Measurements from ENCODE around the gene COPRS. TPM values are rescaled to one million over a fixed set of nuclear protein-coding genes. Genes with fewer than 3 reads are reported as not detected.

The COPRS gene, protein sequence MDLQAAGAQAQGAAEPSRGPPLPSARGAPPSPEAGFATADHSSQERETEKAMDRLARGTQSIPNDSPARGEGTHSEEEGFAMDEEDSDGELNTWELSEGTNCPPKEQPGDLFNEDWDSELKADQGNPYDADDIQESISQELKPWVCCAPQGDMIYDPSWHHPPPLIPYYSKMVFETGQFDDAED
- 52.5 TPM for total RNA-seq
- long read RNA-seq, transcript COPRS-201 (4 exons, 968 nt) = major isoform, 45 of 50 reads
- long read RNA-seq, partial matches to known transcripts = 0 of 50 reads
- long read RNA-seq, other reads (novel, unspliced or antisense) = 5 of 50 reads

DNA sequence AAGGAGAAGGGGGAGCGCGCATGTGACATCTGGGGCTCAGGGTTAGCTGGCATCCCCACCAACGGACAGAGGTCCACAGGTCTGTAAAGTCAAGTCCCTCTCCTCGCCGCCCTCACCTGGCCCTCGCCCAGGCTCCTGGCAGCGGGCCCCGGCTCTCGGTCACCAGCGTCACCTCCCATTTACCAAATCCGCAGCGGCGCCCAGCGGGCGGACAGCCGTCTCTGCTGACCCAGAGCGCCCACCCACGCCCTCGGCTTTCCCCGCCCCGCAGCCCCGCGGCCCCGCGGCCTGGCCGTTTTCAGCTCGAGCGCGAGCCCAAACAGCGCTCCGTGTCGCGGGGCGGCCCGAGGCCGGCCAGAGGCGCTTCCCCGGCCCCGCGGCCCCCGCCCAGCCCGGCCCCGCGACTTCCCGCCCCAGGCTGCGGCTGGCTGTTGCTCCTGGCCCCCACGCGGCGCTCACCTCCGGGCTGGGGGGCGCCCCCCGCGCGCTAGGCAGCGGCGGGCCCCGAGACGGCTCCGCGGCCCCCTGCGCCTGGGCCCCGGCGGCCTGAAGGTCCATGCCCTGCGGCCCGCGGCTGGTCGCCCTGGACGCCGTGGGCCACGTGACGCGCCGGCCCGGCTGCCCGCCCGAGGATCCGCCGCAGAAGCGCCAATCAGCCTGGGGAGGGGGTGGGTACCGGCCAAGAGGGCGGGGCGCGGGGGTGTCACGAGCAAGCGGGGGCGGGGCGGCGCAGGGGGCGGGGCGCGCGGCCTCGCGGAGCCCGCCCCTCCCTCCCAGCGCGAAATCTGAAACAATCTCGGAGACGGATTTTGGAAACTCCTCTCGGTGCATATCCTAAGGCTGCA, at the start of gene COPRS:
TSS of gene COPRS (minus strand) at position 603 of the 845 bp plus-strand sequence. CDS start at position 558, 45 bp downstream.
- Histone ChIP-seq H3K36me3 (peaks cover 26% of the 10 kb centered on the region), H3K27me3 (ENCODE audit: low read depth) (no peaks in the 10 kb centered on the region), H3K4me3 (peak within 1 kb of the TSS; percentile 82), H3K4me1 (peaks cover 18% of the 10 kb centered on the region), H3K9me3 (replicated peaks) (no peaks in the 10 kb centered on the region), H3K27ac (replicated peaks) (peak within 1 kb of the TSS; percentile 90)
- intact Hi-C loops (cut with micrococcal nuclease) = no loop called here
- peak; percentile 93 for DNase-seq
- TF ChIP-seq, protein P1, sequence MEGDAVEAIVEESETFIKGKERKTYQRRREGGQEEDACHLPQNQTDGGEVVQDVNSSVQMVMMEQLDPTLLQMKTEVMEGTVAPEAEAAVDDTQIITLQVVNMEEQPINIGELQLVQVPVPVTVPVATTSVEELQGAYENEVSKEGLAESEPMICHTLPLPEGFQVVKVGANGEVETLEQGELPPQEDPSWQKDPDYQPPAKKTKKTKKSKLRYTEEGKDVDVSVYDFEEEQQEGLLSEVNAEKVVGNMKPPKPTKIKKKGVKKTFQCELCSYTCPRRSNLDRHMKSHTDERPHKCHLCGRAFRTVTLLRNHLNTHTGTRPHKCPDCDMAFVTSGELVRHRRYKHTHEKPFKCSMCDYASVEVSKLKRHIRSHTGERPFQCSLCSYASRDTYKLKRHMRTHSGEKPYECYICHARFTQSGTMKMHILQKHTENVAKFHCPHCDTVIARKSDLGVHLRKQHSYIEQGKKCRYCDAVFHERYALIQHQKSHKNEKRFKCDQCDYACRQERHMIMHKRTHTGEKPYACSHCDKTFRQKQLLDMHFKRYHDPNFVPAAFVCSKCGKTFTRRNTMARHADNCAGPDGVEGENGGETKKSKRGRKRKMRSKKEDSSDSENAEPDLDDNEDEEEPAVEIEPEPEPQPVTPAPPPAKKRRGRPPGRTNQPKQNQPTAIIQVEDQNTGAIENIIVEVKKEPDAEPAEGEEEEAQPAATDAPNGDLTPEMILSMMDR (IDR thresholded peaks at IDR 0.05; ENCODE audit: borderline replicate concordance) = peak; percentile 24

DNA sequence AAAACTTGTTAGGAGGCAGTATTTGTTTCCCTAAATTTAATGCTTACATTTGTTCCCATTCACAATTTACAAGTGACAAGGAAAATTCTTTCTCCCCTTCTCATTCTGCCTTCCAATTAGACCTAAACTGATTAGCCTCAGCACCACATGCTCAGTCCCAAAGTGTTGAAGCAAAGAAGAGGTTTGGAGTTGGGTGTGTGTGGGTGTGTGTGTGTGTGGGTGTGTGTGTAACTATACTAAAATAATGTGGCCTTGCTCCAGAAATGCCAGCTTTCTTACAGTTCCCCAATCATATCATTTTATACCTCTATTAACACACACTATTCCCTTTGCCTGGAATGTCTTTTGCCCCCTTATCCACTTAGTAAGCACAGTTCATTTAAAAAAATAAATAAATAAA, 49.3 kb upstream of the COPRS start:
- DNase-seq = no peak
- Histone ChIP-seq H3K4me3 (no peak overlapping the region), H3K27ac (replicated peaks) (no peak overlapping the region), H3K36me3 (no peaks in the 10 kb centered on the region), H3K27me3 (ENCODE audit: low read depth) (peaks cover 18% of the 10 kb centered on the region), H3K4me1 (no peaks in the 10 kb centered on the region), H3K9me3 (replicated peaks) (no peaks in the 10 kb centered on the region)
- TF ChIP-seq, protein P1 (IDR thresholded peaks at IDR 0.05; ENCODE audit: borderline replicate concordance) = no peak
- intact Hi-C loops (cut with micrococcal nuclease) = no loop called here

DNA sequence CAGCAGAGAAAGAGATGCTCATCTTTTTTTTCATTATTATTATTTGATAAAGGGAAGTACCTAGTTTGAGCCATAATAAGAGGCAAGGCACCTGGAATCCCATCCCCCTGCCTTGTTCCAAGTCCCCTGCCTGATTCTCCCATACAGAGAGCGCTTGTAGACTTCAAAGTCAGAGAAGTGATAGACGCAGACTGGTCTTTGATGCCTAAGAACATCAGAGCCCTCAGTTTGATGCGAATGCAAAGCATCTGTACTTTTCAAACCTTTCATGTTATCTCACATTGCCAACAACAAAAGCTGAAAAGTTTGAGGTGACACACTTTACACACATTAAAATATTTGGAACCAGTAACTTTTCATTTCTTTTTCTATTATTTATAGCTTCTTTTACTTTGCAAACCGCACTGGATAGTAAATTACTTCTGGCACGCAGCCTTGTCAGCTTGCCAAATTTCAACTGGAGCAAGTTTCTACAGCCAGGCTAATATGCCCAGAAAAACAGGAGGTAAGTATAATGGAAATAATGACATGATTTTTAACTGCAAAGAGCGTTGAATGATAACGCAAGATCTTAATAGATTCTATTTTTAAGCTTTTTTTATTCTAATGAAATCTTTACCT, 48.4 kb upstream of the COPRS start:
- no peaks in the 10 kb centered on the region for H3K36me3 ChIP-seq
- no peak overlapping the region for H3K27ac ChIP-seq (replicated peaks)
- no peaks in the 10 kb centered on the region for H3K4me1 ChIP-seq
- intact Hi-C loops (cut with micrococcal nuclease) = no loop called here
- H3K4me3 ChIP-seq = no peak overlapping the region
- peaks cover 10% of the 10 kb centered on the region for H3K27me3 ChIP-seq (ENCODE audit: low read depth)
- TF ChIP-seq, protein P1 (IDR thresholded peaks at IDR 0.05; ENCODE audit: borderline replicate concordance) = no peak
- DNase-seq = no peak
- H3K9me3 ChIP-seq (replicated peaks) = no peaks in the 10 kb centered on the region

DNA sequence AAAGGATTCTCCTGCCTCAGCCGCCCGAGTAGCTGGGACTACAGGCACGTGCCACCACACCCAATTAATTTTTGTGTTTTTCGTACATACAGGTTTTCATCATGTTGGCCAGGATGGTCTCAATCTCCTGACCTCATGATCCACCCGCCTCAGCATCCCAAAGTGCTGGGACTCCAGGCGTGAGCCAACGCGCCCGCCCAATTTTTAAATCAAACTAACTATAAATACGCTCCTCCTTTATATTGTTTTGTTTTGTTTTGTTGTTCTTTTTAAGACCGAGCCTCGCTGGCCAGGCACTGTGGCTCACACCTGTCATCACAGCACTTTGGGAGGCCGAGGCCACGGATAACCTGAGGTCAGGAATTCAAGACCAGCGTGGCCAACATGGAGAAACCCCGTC, 44.4 kb upstream of the COPRS start:
- Histone ChIP-seq H3K9me3 (replicated peaks) (no peaks in the 10 kb centered on the region), H3K4me1 (peaks cover 22% of the 10 kb centered on the region), H3K27me3 (ENCODE audit: low read depth) (no peaks in the 10 kb centered on the region), H3K4me3 (no peak overlapping the region), H3K36me3 (peaks cover 12% of the 10 kb centered on the region), H3K27ac (replicated peaks) (no peak overlapping the region)
- TF ChIP-seq, protein P1 (IDR thresholded peaks at IDR 0.05; ENCODE audit: borderline replicate concordance) = no peak
- DNase-seq = no peak
- intact Hi-C loops (cut with micrococcal nuclease) = no loop called here

DNA sequence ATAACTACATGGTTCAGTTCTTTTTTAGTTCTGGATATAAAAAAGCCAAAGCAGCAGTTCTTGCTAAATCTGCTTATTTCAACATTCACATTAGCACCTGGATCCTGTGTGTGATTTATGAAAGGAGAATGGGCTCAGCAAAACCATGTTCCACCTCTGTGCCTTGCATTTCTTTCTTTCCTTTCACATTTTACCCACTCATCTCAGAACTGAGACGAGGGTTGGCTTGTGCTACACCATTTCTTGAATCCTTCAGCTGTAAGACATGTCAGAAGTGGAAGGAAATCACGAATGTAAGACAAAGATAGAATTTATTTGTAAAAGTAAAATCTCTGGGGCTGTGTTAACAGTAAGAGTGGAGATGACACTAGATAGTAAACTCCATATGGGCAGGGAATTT, 43.6 kb upstream of the COPRS start:
- peaks cover 22% of the 10 kb centered on the region for H3K4me1 ChIP-seq
- intact Hi-C loops (cut with micrococcal nuclease) = no loop called here
- DNase-seq = no peak
- no peaks in the 10 kb centered on the region for H3K9me3 ChIP-seq (replicated peaks)
- no peaks in the 10 kb centered on the region for H3K27me3 ChIP-seq (ENCODE audit: low read depth)
- TF ChIP-seq, protein P1 (IDR thresholded peaks at IDR 0.05; ENCODE audit: borderline replicate concordance) = no peak
- no peak overlapping the region for H3K4me3 ChIP-seq
- H3K27ac ChIP-seq (replicated peaks) = no peak overlapping the region
- peaks cover 19% of the 10 kb centered on the region for H3K36me3 ChIP-seq
